GM23338 (cell line): ENCODE results near the gene KCTD1. TPM values are rescaled to one million over a fixed set of nuclear protein-coding genes. Genes with fewer than 3 reads are reported as not detected.

ENCODE experiments used
- ATAC-seq: fragments of 200-7000 bp; cut with Tn5 transposase; 3 replicates; pipeline ENCODE4 v1.9.1; 2020
- DNase-seq: peaks from one replicate; pipeline ENCODE4 v3.0.0-alpha.2; 2015; ENCODE audit warnings: low spot score
- H2AFZ ChIP-seq: fragments of 200-600 bp; sonication (generic); 2 replicates; pipeline ENCODE4 v1.8.0; 2016; ENCODE audit warnings: antibody characterized with exemption, mild to moderate bottlenecking, moderate library complexity
- H3F3A ChIP-seq: fragments of 200-600 bp; sonication (generic); replicated peaks from 2 replicates; pipeline ENCODE4 v1.8.0; 2017; ENCODE audit warnings: antibody characterized with exemption, mixed run types, low read depth
- H3K27ac ChIP-seq: fragments of 200-600 bp; sonication (generic); 2 replicates; pipeline ENCODE4 v1.6.1; 2016; ENCODE audit warnings: low read depth
- H3K27me3 ChIP-seq: fragments of 200-600 bp; sonication (generic); 2 replicates; pipeline ENCODE4 v1.8.0; 2016; ENCODE audit warnings: mild to moderate bottlenecking, mixed run types, moderate library complexity; ENCODE audit not compliant: insufficient read depth
- H3K36me3 ChIP-seq: fragments of 200-600 bp; sonication (generic); 2 replicates; pipeline ENCODE4 v1.8.0; 2016; ENCODE audit warnings: mild to moderate bottlenecking; ENCODE audit not compliant: insufficient read depth
- H3K4me1 ChIP-seq: fragments of 200-600 bp; sonication (generic); 2 replicates; pipeline ENCODE4 v1.8.0; 2016; ENCODE audit warnings: mild to moderate bottlenecking, moderate library complexity; ENCODE audit not compliant: insufficient read depth
- H3K4me2 ChIP-seq: fragments of 200-600 bp; sonication (generic); 2 replicates; pipeline ENCODE4 v1.7.1; 2017; ENCODE audit warnings: mixed run types
- H3K4me3 ChIP-seq: fragments of 200-600 bp; sonication (generic); 2 replicates; pipeline ENCODE4 v1.6.1; 2016; ENCODE audit warnings: mixed run types
- H3K79me2 ChIP-seq: fragments of 200-600 bp; sonication (generic); replicated peaks from 2 replicates; pipeline ENCODE4 v1.8.0; 2017; ENCODE audit warnings: mild to moderate bottlenecking; ENCODE audit not compliant: insufficient read depth
- H3K9me2 ChIP-seq: fragments of 200-600 bp; sonication (generic); 2 replicates; pipeline ENCODE4 v1.8.0; 2017; ENCODE audit not compliant: insufficient read depth
- H4K20me1 ChIP-seq: fragments of 200-600 bp; sonication (generic); replicated peaks from 2 replicates; pipeline ENCODE4 v1.8.0; 2017; ENCODE audit warnings: mild to moderate bottlenecking; ENCODE audit not compliant: insufficient read depth
- H3K27ac Mint-ChIP-seq: 2 replicates; pipeline ENCODE4 v1.8.0; 2020; ENCODE audit warnings: inconsistent platforms, mild to moderate bottlenecking, moderate library complexity, mixed read lengths
- H3K27me3 Mint-ChIP-seq: 3 replicates; pipeline ENCODE4 v1.8.0; 2022; ENCODE audit warnings: low read depth, mild to moderate bottlenecking, moderate library complexity, mixed read lengths, inconsistent platforms; ENCODE audit not compliant: insufficient read depth, poor library complexity
- H3K36me3 Mint-ChIP-seq: 3 replicates; pipeline ENCODE4 v1.8.0; 2021; ENCODE audit warnings: low read depth, mild to moderate bottlenecking, inconsistent platforms, moderate library complexity, mixed read lengths
- H3K4me1 Mint-ChIP-seq: 3 replicates; pipeline ENCODE4 v1.8.0; 2020; ENCODE audit warnings: mild to moderate bottlenecking, inconsistent platforms, mixed read lengths
- H3K4me3 Mint-ChIP-seq: 3 replicates; pipeline ENCODE4 v1.8.0; 2021; ENCODE audit warnings: moderate library complexity, mild to moderate bottlenecking, inconsistent platforms, mixed read lengths
- H3K9me3 Mint-ChIP-seq: 3 replicates; pipeline ENCODE4 v1.8.0; 2020; ENCODE audit warnings: moderate library complexity, mild to moderate bottlenecking, inconsistent platforms, mixed read lengths
- ETS1 ChIP-seq: IDR thresholded peaks from 2 replicates; pipeline ENCODE4 v1.6.1; 2016; ENCODE audit warnings: antibody characterized with exemption
- EZH2 ChIP-seq: fragments of 200-600 bp; sonication (generic); IDR thresholded peaks from one replicate; pipeline ENCODE4 v1.8.0; 2017; ENCODE audit warnings: antibody characterized with exemption, mild to moderate bottlenecking, low read depth; ENCODE audit not compliant: unreplicated experiment
- JUNB ChIP-seq: IDR thresholded peaks from one replicate; pipeline ENCODE4 v1.6.1; 2016; ENCODE audit warnings: antibody characterized with exemption; ENCODE audit not compliant: unreplicated experiment
- NANOG ChIP-seq: IDR thresholded peaks from 2 replicates; pipeline ENCODE4 v1.6.1; 2016; ENCODE audit warnings: antibody characterized with exemption, borderline replicate concordance
- POLR2AphosphoS5 ChIP-seq: IDR thresholded peaks from 2 replicates; pipeline ENCODE4 v1.6.1; 2016; ENCODE audit warnings: antibody characterized with exemption, low read depth
- REST ChIP-seq: IDR thresholded peaks from one replicate; pipeline ENCODE4 v1.6.1; 2018; ENCODE audit warnings: antibody characterized with exemption; ENCODE audit not compliant: unreplicated experiment
- STAT1 ChIP-seq: IDR thresholded peaks from one replicate; pipeline ENCODE4 v1.6.1; 2016; ENCODE audit warnings: antibody characterized with exemption; ENCODE audit not compliant: unreplicated experiment
- ZNF114 ChIP-seq: fragments of 250-450 bp; sonication (Bioruptor Pico); IDR thresholded peaks from 2 replicates; pipeline ENCODE4 v1.5.0; 2020; ENCODE audit warnings: mild to moderate bottlenecking, moderate library complexity
- ZNF331 ChIP-seq: fragments of 250-450 bp; sonication (Bioruptor Pico); IDR thresholded peaks from 2 replicates; pipeline ENCODE4 v1.5.0; 2020; ENCODE audit warnings: low read depth, mild to moderate bottlenecking, moderate library complexity
- polyA plus RNA-seq: library from polyadenylated mRNA; unstranded; fragments of >200 nt; fragmentation: Nextera tagmentation; extraction: Ambion mirVana; gene quantifications from 2 replicates; pipeline ENCODE4 v1.2.1, GENCODE V29; 2016
- total RNA-seq: library from RNA; depleted of rRNA; stranded (reverse); fragments of >200 nt; shearing (Covaris generic); gene quantifications from 2 replicates; pipeline ENCODE4 v1.2.3, GENCODE V29; 2014
- TF ChIP-seq, protein P1 (sequence below): fragments of 250-450 bp; sonication (Bioruptor Pico); IDR thresholded peaks from 2 replicates; pipeline ENCODE4 v1.5.0; 2020; ENCODE audit warnings: mild to moderate bottlenecking, moderate library complexity
- TF ChIP-seq, protein P2 (sequence below), 2 experiments: fragments of 200-600 bp in 1 of 2; sonication (generic) in 1 of 2; conservative IDR thresholded peaks; 2 replicates each; pipeline versions ENCODE4 v1.5.1 to v1.6.1; 2016 to 2017; ENCODE audit warnings: antibody characterized with exemption in 2 of 2, low read depth in 2 of 2, mild to moderate bottlenecking in 2 of 2, moderate library complexity in 1 of 2

KCTD1 gene
- total and polyA plus RNA-seq, 2 experiments from 2014 or later = 7.1 to 20.5 TPM

- no peaks in the 10 kb centered on the region for H3K9me3 Mint-ChIP-seq
- H3K36me3 Mint-ChIP-seq = peaks cover 3% of the 10 kb centered on the region; the same call in 1 of the 3 replicates
- ATAC-seq (no peak), DNase-seq (no peak)
- Histone ChIP-seq H3K36me3 (no peaks in the 10 kb centered on the region), H2AFZ (no peak overlapping the region), H3K9me2 (no peaks in the 10 kb centered on the region), H3K4me1 (no peaks in the 10 kb centered on the region; the same call in 1 of the 2 replicates), H3K4me2 (no peak overlapping the region), H4K20me1 (no peaks in the 10 kb centered on the region), H3K27me3 (no peaks in the 10 kb centered on the region), H3K4me3 (no peak overlapping the region), H3K79me2 (no peaks in the 10 kb centered on the region), H3K27ac (no peak overlapping the region), H3F3A (no peaks in the 10 kb centered on the region)
- TF ChIP-seq, protein P1, sequence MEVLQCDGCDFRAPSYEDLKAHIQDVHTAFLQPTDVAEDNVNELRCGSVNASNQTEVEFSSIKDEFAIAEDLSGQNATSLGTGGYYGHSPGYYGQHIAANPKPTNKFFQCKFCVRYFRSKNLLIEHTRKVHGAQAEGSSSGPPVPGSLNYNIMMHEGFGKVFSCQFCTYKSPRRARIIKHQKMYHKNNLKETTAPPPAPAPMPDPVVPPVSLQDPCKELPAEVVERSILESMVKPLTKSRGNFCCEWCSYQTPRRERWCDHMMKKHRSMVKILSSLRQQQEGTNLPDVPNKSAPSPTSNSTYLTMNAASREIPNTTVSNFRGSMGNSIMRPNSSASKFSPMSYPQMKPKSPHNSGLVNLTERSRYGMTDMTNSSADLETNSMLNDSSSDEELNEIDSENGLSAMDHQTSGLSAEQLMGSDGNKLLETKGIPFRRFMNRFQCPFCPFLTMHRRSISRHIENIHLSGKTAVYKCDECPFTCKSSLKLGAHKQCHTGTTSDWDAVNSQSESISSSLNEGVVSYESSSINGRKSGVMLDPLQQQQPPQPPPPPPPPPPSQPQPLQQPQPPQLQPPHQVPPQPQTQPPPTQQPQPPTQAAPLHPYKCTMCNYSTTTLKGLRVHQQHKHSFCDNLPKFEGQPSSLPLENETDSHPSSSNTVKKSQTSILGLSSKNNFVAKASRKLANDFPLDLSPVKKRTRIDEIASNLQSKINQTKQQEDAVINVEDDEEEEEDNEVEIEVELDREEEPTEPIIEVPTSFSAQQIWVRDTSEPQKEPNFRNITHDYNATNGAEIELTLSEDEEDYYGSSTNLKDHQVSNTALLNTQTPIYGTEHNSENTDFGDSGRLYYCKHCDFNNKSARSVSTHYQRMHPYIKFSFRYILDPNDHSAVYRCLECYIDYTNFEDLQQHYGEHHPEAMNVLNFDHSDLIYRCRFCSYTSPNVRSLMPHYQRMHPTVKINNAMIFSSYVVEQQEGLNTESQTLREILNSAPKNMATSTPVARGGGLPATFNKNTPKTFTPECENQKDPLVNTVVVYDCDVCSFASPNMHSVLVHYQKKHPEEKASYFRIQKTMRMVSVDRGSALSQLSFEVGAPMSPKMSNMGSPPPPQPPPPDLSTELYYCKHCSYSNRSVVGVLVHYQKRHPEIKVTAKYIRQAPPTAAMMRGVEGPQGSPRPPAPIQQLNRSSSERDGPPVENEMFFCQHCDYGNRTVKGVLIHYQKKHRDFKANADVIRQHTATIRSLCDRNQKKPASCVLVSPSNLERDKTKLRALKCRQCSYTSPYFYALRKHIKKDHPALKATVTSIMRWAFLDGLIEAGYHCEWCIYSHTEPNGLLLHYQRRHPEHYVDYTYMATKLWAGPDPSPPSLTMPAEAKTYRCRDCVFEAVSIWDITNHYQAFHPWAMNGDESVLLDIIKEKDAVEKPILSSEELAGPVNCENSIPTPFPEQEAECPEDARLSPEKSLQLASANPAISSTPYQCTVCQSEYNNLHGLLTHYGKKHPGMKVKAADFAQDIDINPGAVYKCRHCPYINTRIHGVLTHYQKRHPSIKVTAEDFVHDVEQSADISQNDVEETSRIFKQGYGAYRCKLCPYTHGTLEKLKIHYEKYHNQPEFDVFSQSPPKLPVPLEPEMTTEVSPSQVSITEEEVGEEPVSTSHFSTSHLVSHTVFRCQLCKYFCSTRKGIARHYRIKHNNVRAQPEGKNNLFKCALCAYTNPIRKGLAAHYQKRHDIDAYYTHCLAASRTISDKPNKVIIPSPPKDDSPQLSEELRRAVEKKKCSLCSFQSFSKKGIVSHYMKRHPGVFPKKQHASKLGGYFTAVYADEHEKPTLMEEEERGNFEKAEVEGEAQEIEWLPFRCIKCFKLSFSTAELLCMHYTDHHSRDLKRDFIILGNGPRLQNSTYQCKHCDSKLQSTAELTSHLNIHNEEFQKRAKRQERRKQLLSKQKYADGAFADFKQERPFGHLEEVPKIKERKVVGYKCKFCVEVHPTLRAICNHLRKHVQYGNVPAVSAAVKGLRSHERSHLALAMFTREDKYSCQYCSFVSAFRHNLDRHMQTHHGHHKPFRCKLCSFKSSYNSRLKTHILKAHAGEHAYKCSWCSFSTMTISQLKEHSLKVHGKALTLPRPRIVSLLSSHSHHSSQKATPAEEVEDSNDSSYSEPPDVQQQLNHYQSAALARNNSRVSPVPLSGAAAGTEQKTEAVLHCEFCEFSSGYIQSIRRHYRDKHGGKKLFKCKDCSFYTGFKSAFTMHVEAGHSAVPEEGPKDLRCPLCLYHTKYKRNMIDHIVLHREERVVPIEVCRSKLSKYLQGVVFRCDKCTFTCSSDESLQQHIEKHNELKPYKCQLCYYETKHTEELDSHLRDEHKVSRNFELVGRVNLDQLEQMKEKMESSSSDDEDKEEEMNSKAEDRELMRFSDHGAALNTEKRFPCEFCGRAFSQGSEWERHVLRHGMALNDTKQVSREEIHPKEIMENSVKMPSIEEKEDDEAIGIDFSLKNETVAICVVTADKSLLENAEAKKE (CRISPR knock-in tag) = no peak
- no peak for TF ChIP-seq REST
- no peak for TF ChIP-seq JUNB
- no peak for TF ChIP-seq NANOG
- TF ChIP-seq ETS1 = no peak
- no peak for TF ChIP-seq ZNF114 (CRISPR knock-in tag)
- TF ChIP-seq EZH2 = no peak
- TF ChIP-seq, protein P2, sequence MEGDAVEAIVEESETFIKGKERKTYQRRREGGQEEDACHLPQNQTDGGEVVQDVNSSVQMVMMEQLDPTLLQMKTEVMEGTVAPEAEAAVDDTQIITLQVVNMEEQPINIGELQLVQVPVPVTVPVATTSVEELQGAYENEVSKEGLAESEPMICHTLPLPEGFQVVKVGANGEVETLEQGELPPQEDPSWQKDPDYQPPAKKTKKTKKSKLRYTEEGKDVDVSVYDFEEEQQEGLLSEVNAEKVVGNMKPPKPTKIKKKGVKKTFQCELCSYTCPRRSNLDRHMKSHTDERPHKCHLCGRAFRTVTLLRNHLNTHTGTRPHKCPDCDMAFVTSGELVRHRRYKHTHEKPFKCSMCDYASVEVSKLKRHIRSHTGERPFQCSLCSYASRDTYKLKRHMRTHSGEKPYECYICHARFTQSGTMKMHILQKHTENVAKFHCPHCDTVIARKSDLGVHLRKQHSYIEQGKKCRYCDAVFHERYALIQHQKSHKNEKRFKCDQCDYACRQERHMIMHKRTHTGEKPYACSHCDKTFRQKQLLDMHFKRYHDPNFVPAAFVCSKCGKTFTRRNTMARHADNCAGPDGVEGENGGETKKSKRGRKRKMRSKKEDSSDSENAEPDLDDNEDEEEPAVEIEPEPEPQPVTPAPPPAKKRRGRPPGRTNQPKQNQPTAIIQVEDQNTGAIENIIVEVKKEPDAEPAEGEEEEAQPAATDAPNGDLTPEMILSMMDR (conservative IDR thresholded peaks at IDR 0.05; ENCODE audit: low read depth in 2 of 2) = no peak
- TF ChIP-seq ZNF331 = no peak
- TF ChIP-seq POLR2AphosphoS5 = no peak
- TF ChIP-seq STAT1 = no peak
- H3K4me3 Mint-ChIP-seq = no peak overlapping the region
- no peaks in the 10 kb centered on the region for H3K27me3 Mint-ChIP-seq
- no peak overlapping the region for H3K27ac Mint-ChIP-seq
- peaks cover 22% of the 10 kb centered on the region for H3K4me1 Mint-ChIP-seq
Measured at GRCh38 chr18:26487437-26487836, 60.9 kb downstream of the KCTD1 start.
